CD14-positive monocyte (primary cell): Measurements from ENCODE around the gene SRXN1. TPM values are rescaled to one million over a fixed set of nuclear protein-coding genes. Genes with fewer than 3 reads are reported as not detected.
A peak's percentile ranks its signal among the peaks of the same experiment; 100 is the strongest.

Source experiments
- DNase-seq, 3 donors: peaks; one replicate each; pipeline ENCODE4 v3.0.0-alpha.2; 2011 to 2022
- H2AFZ ChIP-seq: 2 replicates; pipeline ENCODE4 v1.6.0; 2012; ENCODE audit warnings: mild to moderate bottlenecking, low read depth, low read length, inconsistent platforms; ENCODE audit not compliant: insufficient read depth, poor library complexity, severe bottlenecking
- H3K27ac ChIP-seq, 2 donors: 1 replicate in 1 of 2; 2 replicates in 1 of 2; pipeline ENCODE4 v1.5.1; 2012 to 2013; ENCODE audit warnings: low read length in 2 of 2, control low read depth in 1 of 2, inconsistent platforms in 1 of 2, low read depth in 1 of 2, mild to moderate bottlenecking in 1 of 2
- H3K27me3 ChIP-seq, 2 donors: one replicate each; pipeline versions ENCODE4 v1.6.0 to v1.6.1; 2011 to 2013; ENCODE audit warnings: low read length in 2 of 2; ENCODE audit not compliant: control insufficient read depth in 2 of 2, insufficient read depth in 2 of 2
- H3K36me3 ChIP-seq, 2 donors: replicated peaks in 1 of 2; 1 replicate in 1 of 2; 2 replicates in 1 of 2; pipeline versions ENCODE4 v1.5.1 to v1.6.1; 2012 to 2013; ENCODE audit warnings: low read length in 2 of 2, control low read depth in 1 of 2, inconsistent platforms in 1 of 2, mild to moderate bottlenecking in 1 of 2; ENCODE audit not compliant: insufficient read depth in 2 of 2, control insufficient read depth in 1 of 2
- H3K4me1 ChIP-seq, 2 donors: 1 replicate in 1 of 2; 2 replicates in 1 of 2; pipeline versions ENCODE4 v1.5.1 to v1.6.1; 2012 to 2013; ENCODE audit warnings: low read length in 2 of 2, control low read depth in 1 of 2, inconsistent platforms in 1 of 2, mild to moderate bottlenecking in 1 of 2, moderate library complexity in 1 of 2; ENCODE audit not compliant: insufficient read depth in 2 of 2, control insufficient read depth in 1 of 2
- H3K4me2 ChIP-seq: replicated peaks from 2 replicates; pipeline ENCODE3; 2012; ENCODE audit warnings: low read length, moderate library complexity, mild to moderate bottlenecking; ENCODE audit not compliant: poor library complexity, severe bottlenecking; ENCODE audit errors: extremely low read depth
- H3K4me3 ChIP-seq, 3 experiments: fragments of 200-600 bp in 1 of 3; sonication (generic) in 1 of 3; replicated peaks in 1 of 3; 1 replicate in 2 of 3; 2 replicates in 1 of 3; pipeline ENCODE4 v1.5.1; 2011 to 2013; ENCODE audit warnings: low read length in 3 of 3, mild to moderate bottlenecking in 3 of 3, control low read depth in 2 of 3, low read depth in 2 of 3, inconsistent platforms in 1 of 3, moderate library complexity in 1 of 3
- H3K79me2 ChIP-seq: 2 replicates; pipeline ENCODE4 v1.6.0; 2012; ENCODE audit warnings: mild to moderate bottlenecking, control low read depth, inconsistent platforms, low read length, moderate library complexity; ENCODE audit not compliant: insufficient read depth
- H3K9ac ChIP-seq: 2 replicates; pipeline ENCODE4 v1.6.0; 2017; ENCODE audit warnings: low read length, mild to moderate bottlenecking; ENCODE audit not compliant: insufficient read depth, poor library complexity, severe bottlenecking
- H3K9me3 ChIP-seq, 2 donors: replicated peaks in 1 of 2; 1 replicate in 1 of 2; 2 replicates in 1 of 2; pipeline versions ENCODE4 v1.5.1 to v1.6.1; 2012 to 2013; ENCODE audit warnings: low read length in 2 of 2, control low read depth in 1 of 2; ENCODE audit not compliant: control insufficient read depth in 1 of 2, insufficient read depth in 1 of 2
- H4K20me1 ChIP-seq: 2 replicates; pipeline ENCODE4 v1.6.0; 2012; ENCODE audit warnings: mild to moderate bottlenecking, low read length, control low read depth, moderate library complexity; ENCODE audit not compliant: insufficient read depth
- H3K27ac Mint-ChIP-seq, 7 donors: one replicate each; pipeline ENCODE4 v1.8.0; 2020; ENCODE audit warnings: mild to moderate bottlenecking in 7 of 7, mixed read lengths in 7 of 7, moderate library complexity in 6 of 7, inconsistent platforms in 2 of 7
- H3K27me3 Mint-ChIP-seq, 3 donors: one replicate each; pipeline ENCODE4 v1.8.0; 2021 to 2022; ENCODE audit warnings: low read depth in 3 of 3, mild to moderate bottlenecking in 3 of 3, mixed read lengths in 3 of 3, moderate library complexity in 3 of 3, inconsistent platforms in 1 of 3
- H3K36me3 Mint-ChIP-seq, 2 donors: one replicate each; pipeline ENCODE4 v1.8.0; 2020; ENCODE audit warnings: mixed read lengths in 2 of 2, inconsistent platforms in 1 of 2, mild to moderate bottlenecking in 1 of 2
- H3K4me1 Mint-ChIP-seq: one replicate; pipeline ENCODE4 v1.8.0; 2020; ENCODE audit warnings: mild to moderate bottlenecking, mixed read lengths
- H3K4me3 Mint-ChIP-seq, 2 donors: one replicate each; pipeline ENCODE4 v1.8.0; 2020; ENCODE audit warnings: mild to moderate bottlenecking in 2 of 2, mixed read lengths in 2 of 2, moderate library complexity in 1 of 2
- H3K9me3 Mint-ChIP-seq, 7 donors: one replicate each; pipeline ENCODE4 v1.8.0; 2020 to 2022; ENCODE audit warnings: mixed read lengths in 7 of 7, mild to moderate bottlenecking in 6 of 7, moderate library complexity in 6 of 7, inconsistent platforms in 2 of 7
- WGBS: methylation state at CpG from one replicate; pipeline ENCODE4 v1.1.5; 2013; ENCODE audit warnings: missing lambda C conversion rate; ENCODE audit not compliant: insufficient coverage; 5-methylcytosine and 5-hydroxymethylcytosine counted together
- intact Hi-C, 2 donors: fragments of 100-400 bp; cut with micrococcal nuclease; formaldehyde crosslinking; loops; one replicate each; pipeline versions ENCODE4 v1.15.0 to v1.15.1; 2023
- polyA plus RNA-seq, 3 donors: library from polyadenylated mRNA; depleted of rRNA in 1 of 3; unstranded in 2 of 3; stranded (reverse) in 1 of 3; fragments of 300-500 nt in 2 of 3; fragments of >200 nt in 1 of 3; fragmentation: Illumina TruSeq in 2 of 3; gene quantifications; 1 replicate in 2 of 3; 2 replicates in 1 of 3; pipeline ENCODE4 v1.2.3, GENCODE V29; 2012 to 2021
- TF ChIP-seq, protein P1 (sequence below): fragments of 200-600 bp; IDR thresholded peaks from one replicate; pipeline ENCODE4 v1.8.0; 2022; ENCODE audit warnings: antibody characterized with exemption, mild to moderate bottlenecking

The SRXN1 gene
- polyA plus RNA-seq, 3 donors, result 33.5 to 62.4 (median 56.6) TPM

DNA sequence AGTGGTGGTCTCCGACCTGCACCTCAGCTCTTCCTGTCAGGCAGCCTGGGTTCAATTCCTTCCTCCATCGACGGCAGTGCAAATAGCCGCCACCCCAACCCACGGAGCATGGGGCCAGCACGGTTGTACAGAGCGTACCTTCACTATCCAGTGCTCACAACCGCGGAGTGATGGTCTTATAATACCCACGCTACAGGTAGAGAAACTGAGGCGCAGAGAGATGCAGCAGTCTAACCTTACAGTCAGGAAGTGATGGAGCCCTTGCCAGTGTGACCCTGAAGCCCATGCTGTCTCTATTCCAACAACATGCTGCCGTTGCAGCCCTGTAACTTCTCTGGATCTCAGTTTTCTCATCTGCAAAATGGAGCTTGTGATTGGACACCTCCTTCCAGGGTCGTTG lies 11.6 kb upstream of the SRXN1 start:
- Histone ChIP-seq H3K79me2 (no peaks in the 10 kb centered on the region), H3K27me3 (peaks cover 23 to 40% of the 10 kb centered on the region in 2 donors), H3K4me3 (no peak overlapping the region), H4K20me1 (no peaks in the 10 kb centered on the region), H3K27ac (no peak overlapping the region), H3K9ac (no peak overlapping the region), H3K9me3 (peaks cover 0 to 7% of the 10 kb centered on the region in 2 donors), H3K4me1 (peaks cover 36 to 43% of the 10 kb centered on the region in 2 donors), H3K36me3 (no peaks in the 10 kb centered on the region), H3K4me2 (no peak overlapping the region), H2AFZ (no peak overlapping the region)
- Mint-ChIP-seq H3K27ac (no peak overlapping the region), H3K27me3 (peaks cover 39 to 56% (median 51%) of the 10 kb centered on the region in 3 donors), H3K4me3 (peak overlapping the region in 1 of 2 donors; percentile 91), H3K9me3 (peaks cover 0 to 16% (median 10%) of the 10 kb centered on the region in 7 donors), H3K4me1 (peaks cover 39% of the 10 kb centered on the region), H3K36me3 (peaks cover 8 to 10% of the 10 kb centered on the region in 2 donors)
- no peak for DNase-seq
- intact Hi-C loops, result no loop called here
- 44% methylated on average over 11 of the region's 13 CpGs for WGBS
- TF ChIP-seq, protein P1, sequence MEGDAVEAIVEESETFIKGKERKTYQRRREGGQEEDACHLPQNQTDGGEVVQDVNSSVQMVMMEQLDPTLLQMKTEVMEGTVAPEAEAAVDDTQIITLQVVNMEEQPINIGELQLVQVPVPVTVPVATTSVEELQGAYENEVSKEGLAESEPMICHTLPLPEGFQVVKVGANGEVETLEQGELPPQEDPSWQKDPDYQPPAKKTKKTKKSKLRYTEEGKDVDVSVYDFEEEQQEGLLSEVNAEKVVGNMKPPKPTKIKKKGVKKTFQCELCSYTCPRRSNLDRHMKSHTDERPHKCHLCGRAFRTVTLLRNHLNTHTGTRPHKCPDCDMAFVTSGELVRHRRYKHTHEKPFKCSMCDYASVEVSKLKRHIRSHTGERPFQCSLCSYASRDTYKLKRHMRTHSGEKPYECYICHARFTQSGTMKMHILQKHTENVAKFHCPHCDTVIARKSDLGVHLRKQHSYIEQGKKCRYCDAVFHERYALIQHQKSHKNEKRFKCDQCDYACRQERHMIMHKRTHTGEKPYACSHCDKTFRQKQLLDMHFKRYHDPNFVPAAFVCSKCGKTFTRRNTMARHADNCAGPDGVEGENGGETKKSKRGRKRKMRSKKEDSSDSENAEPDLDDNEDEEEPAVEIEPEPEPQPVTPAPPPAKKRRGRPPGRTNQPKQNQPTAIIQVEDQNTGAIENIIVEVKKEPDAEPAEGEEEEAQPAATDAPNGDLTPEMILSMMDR, result no peak

DNA sequence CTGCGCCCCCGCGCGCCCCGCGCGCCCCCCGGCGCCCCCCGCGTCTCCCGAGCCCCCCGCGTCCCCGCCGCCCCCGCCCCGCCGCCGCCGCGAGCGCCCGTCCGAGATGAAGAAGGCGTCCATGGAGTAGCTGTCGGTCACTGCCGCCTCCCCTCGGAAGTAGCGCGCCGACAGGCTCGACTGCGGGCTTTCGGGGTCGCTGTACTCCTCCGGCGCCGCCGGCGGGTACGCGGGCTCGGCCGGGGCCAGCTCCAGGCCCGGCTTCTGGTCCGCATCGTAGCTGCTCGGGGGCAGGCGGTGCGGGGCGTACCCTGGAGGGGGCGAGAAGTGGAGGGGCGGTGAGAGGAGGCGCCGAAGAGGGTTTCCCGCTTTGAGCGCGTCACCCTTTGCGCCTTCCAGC lies 11.2 kb upstream of the SRXN1 start:
- peaks cover 39 to 56% (median 51%) of the 10 kb centered on the region in 3 donors for H3K27me3 Mint-ChIP-seq
- WGBS, result 6% methylated on average over 56 of the region's 60 CpGs
- H3K9me3 ChIP-seq, result peaks cover 0 to 7% of the 10 kb centered on the region in 2 donors

More for the DNA sequence above, 11.2 kb upstream of the SRXN1 start:
- Histone ChIP-seq H3K4me2 (no peak overlapping the region), H3K4me3 (no peak overlapping the region), H3K9ac (no peak overlapping the region), H3K27me3 (peaks cover 23 to 40% of the 10 kb centered on the region in 2 donors), H3K36me3 (no peaks in the 10 kb centered on the region), H3K4me1 (peaks cover 41 to 48% of the 10 kb centered on the region in 2 donors), H3K27ac (no peak overlapping the region), H2AFZ (no peak overlapping the region), H4K20me1 (no peaks in the 10 kb centered on the region), H3K79me2 (no peaks in the 10 kb centered on the region)
- no peak for DNase-seq
- H3K27ac Mint-ChIP-seq, result no peak overlapping the region
- peaks cover 0 to 16% (median 10%) of the 10 kb centered on the region in 7 donors for H3K9me3 Mint-ChIP-seq
- TF ChIP-seq, protein P1, result no peak
- peaks cover 8 to 10% of the 10 kb centered on the region in 2 donors for H3K36me3 Mint-ChIP-seq
- intact Hi-C loops, result no loop called here
- peak overlapping the region in 1 of 2 donors; percentile 91 for H3K4me3 Mint-ChIP-seq
- H3K4me1 Mint-ChIP-seq, result peaks cover 43% of the 10 kb centered on the region
